ENCODE results near the gene ANKRD26.
A peak's percentile ranks its signal among the peaks of the same experiment; 100 is the strongest.
"Not testable (repeated sequence)": the region's sequence is repeated elsewhere in the genome, so short reads cannot be mapped to it uniquely, and the experiment has no call there.

The ANKRD26 gene

GRCh38 chr10:27099916-27100812 is at the start of gene ANKRD26:
TSS of gene ANKRD26 (minus strand) at chr10:27100494. CDS start at chr10:27100326, 168 bp downstream.
- peak; percentile 98 for DNase-seq (ENCODE audit: low read depth)

- DNase-seq (ENCODE audit: low read depth): no peak
These were observed 47.4 kb upstream of the ANKRD26 start for GRCh38 chr10:27147701-27148100.

- DNase-seq (ENCODE audit: low read depth): no peak
These were observed 45.6 kb upstream of the ANKRD26 start for GRCh38 chr10:27145937-27146336.

GRCh38 chr10:27143686-27144085 is 43.4 kb upstream of the ANKRD26 start:
- no peak for DNase-seq (ENCODE audit: low read depth)

GRCh38 chr10:27138277-27138676 is 38.0 kb upstream of the ANKRD26 start:
- DNase-seq (ENCODE audit: low read depth): no peak

GRCh38 chr10:27134371-27134770 is 34.1 kb upstream of the ANKRD26 start:
- DNase-seq (ENCODE audit: low read depth): no peak

- no peak for DNase-seq (ENCODE audit: low read depth)
These were observed 7.9 kb upstream of the ANKRD26 start for GRCh38 chr10:27108165-27108564.

GRCh38 chr10:27104919-27105318 is 4.6 kb upstream of the ANKRD26 start:
- DNase-seq (ENCODE audit: low read depth): no peak

- no peak for DNase-seq (ENCODE audit: low read depth)
These were observed 586 bp upstream of the ANKRD26 start for GRCh38 chr10:27100813-27101347.

- DNase-seq (ENCODE audit: low read depth): no peak
These were observed 846 bp downstream of the ANKRD26 start for GRCh38 chr10:27099448-27099847.

GRCh38 chr10:27088119-27089044 is 11.9 kb downstream of the ANKRD26 start:
- no peak for DNase-seq (ENCODE audit: low read depth)

- peak; percentile 2 for DNase-seq (ENCODE audit: low read depth)
These were observed 27.7 kb downstream of the ANKRD26 start for GRCh38 chr10:27072436-27073114.

GRCh38 chr10:27068217-27068891 is 31.9 kb downstream of the ANKRD26 start:
- no peak for DNase-seq (ENCODE audit: low read depth)

- DNase-seq (ENCODE audit: low read depth): no peak
These were observed 35.2 kb downstream of the ANKRD26 start for GRCh38 chr10:27065084-27065483.

GRCh38 chr10:27052656-27053055 is 47.6 kb downstream of the ANKRD26 start:
- DNase-seq (ENCODE audit: low read depth): no peak

GRCh38 chr10:27045247-27045646 is 55.0 kb downstream of the ANKRD26 start:
- not testable (repeated sequence) for DNase-seq (ENCODE audit: low read depth)

- peak; percentile 14 for DNase-seq (ENCODE audit: low read depth)
These were observed 59.1 kb downstream of the ANKRD26 start for GRCh38 chr10:27041196-27041595.

GRCh38 chr10:27038168-27038567 is 62.1 kb downstream of the ANKRD26 start:
- no peak for DNase-seq (ENCODE audit: low read depth)

- no peak for DNase-seq (ENCODE audit: low read depth)
These were observed 65.1 kb downstream of the ANKRD26 start for GRCh38 chr10:27035163-27035562.

GRCh38 chr10:27030060-27030459 is 70.2 kb downstream of the ANKRD26 start:
- DNase-seq (ENCODE audit: low read depth): no peak

- no peak for DNase-seq (ENCODE audit: low read depth)
These were observed 78.2 kb downstream of the ANKRD26 start for GRCh38 chr10:27022048-27022447.

Data from ELR (cell line).